ENCODE results near the gene HLA-B.

- TF ChIP-seq CTCF (conservative IDR thresholded peaks at IDR 0.05; ENCODE audit: low read depth, low read length): no peak
- no peak for TF ChIP-seq EZH2 (IDR thresholded peaks at IDR 0.05; ENCODE audit: low read length, unreplicated experiment)
- no peak for TF ChIP-seq EZH2phosphoT487 (IDR thresholded peaks at IDR 0.05; ENCODE audit: borderline replicate concordance, low read length)
Measured at GRCh38 chr6:31359581-31359980, 2.6 kb upstream of the HLA-B start.

Measured in PC-3 (cell line).